ENCODE results near the gene UCN.
A peak's percentile ranks its signal among the peaks of the same experiment; 100 is the strongest.

The UCN gene

DNA sequence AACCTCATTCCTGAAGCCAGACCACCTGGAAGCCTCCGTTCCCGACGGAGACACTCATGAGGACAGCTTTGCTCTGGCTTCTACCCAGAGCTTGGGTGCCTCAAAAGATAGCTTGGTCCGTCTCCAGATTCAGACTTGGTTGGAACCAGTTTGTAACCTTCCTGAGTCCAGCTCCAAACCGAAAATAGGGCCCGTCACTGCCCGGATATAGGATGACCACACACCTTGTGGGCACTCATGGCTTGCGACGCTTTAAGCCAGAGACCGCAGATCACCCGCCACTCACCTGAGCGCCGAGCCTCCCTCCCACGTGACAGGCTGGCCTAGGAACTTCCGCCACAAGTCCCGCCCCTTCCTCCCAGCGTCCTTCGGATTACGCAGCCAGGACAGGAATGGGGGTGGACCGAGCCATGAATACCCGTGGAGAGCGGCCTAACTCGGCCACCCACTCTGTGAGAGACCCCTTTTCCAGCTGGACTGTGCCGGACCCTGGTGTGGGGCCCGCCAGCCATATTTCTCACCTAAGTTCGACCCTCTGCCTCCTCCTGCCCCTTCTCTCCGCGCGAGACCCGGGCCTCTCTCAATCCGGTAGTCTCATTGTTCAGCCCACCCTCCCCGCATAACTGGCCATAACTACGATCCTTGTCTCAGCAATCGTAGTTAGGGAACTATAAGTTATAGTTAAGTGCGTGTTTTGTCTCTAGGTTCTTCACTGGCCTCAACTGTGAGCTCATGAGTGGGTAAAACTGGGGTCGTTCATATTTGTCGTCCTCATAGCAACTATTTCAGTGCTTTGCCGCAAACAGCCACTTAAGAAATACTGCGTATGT lies 14.7 kb upstream of the UCN start, which contains the start of gene MPV17:
TSS of gene MPV17 (minus strand) at position 332 of the 830 bp plus-strand sequence. CDS start 580 bp downstream, outside the sequence.
- TF ChIP-seq, protein P1, sequence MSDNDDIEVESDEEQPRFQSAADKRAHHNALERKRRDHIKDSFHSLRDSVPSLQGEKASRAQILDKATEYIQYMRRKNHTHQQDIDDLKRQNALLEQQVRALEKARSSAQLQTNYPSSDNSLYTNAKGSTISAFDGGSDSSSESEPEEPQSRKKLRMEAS (IDR thresholded peaks at IDR 0.05) = peak; percentile 94
- TF ChIP-seq, protein P2, sequence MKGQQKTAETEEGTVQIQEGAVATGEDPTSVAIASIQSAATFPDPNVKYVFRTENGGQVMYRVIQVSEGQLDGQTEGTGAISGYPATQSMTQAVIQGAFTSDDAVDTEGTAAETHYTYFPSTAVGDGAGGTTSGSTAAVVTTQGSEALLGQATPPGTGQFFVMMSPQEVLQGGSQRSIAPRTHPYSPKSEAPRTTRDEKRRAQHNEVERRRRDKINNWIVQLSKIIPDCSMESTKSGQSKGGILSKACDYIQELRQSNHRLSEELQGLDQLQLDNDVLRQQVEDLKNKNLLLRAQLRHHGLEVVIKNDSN (IDR thresholded peaks at IDR 0.05) = peak; percentile 98
- TF ChIP-seq RAD21 (IDR thresholded peaks at IDR 0.05; ENCODE audit: low read depth) = no peak
- TF ChIP-seq CEBPB (IDR thresholded peaks at IDR 0.05) = no peak
- TF ChIP-seq ZBTB7A (IDR thresholded peaks at IDR 0.05; ENCODE audit: low read depth) = no peak
- TF ChIP-seq YY1 (IDR thresholded peaks at IDR 0.05; ENCODE audit: low read depth) = peak; percentile 79
- TF ChIP-seq EGR1 (IDR thresholded peaks at IDR 0.05) = peak; percentile 36; the same call in 1 of the 2 replicates
- 0 out of 2 replicates have a peak, but pooled peaks have one; percentile 14 for TF ChIP-seq FOXM1 (IDR thresholded peaks at IDR 0.05; ENCODE audit: borderline replicate concordance, low read depth)
- no peak for TF ChIP-seq NFIC (IDR thresholded peaks at IDR 0.05)
- TF ChIP-seq EP300 (IDR thresholded peaks at IDR 0.05; ENCODE audit: borderline replicate concordance) = no peak
- TF ChIP-seq, protein P3, sequence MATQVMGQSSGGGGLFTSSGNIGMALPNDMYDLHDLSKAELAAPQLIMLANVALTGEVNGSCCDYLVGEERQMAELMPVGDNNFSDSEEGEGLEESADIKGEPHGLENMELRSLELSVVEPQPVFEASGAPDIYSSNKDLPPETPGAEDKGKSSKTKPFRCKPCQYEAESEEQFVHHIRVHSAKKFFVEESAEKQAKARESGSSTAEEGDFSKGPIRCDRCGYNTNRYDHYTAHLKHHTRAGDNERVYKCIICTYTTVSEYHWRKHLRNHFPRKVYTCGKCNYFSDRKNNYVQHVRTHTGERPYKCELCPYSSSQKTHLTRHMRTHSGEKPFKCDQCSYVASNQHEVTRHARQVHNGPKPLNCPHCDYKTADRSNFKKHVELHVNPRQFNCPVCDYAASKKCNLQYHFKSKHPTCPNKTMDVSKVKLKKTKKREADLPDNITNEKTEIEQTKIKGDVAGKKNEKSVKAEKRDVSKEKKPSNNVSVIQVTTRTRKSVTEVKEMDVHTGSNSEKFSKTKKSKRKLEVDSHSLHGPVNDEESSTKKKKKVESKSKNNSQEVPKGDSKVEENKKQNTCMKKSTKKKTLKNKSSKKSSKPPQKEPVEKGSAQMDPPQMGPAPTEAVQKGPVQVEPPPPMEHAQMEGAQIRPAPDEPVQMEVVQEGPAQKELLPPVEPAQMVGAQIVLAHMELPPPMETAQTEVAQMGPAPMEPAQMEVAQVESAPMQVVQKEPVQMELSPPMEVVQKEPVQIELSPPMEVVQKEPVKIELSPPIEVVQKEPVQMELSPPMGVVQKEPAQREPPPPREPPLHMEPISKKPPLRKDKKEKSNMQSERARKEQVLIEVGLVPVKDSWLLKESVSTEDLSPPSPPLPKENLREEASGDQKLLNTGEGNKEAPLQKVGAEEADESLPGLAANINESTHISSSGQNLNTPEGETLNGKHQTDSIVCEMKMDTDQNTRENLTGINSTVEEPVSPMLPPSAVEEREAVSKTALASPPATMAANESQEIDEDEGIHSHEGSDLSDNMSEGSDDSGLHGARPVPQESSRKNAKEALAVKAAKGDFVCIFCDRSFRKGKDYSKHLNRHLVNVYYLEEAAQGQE (IDR thresholded peaks at IDR 0.05; ENCODE audit: low read depth) = no peak
- TF ChIP-seq CREB1 (IDR thresholded peaks at IDR 0.05; ENCODE audit: low read depth) = peak; percentile 58
- TF ChIP-seq TAF1 (IDR thresholded peaks at IDR 0.05; ENCODE audit: low read depth) = peak; percentile 91
- TF ChIP-seq TCF12 (IDR thresholded peaks at IDR 0.05; ENCODE audit: low read depth) = peak; percentile 51
- peak; percentile 13; the same call in 1 of the 2 replicates for TF ChIP-seq TEAD4 (IDR thresholded peaks at IDR 0.05)

DNA sequence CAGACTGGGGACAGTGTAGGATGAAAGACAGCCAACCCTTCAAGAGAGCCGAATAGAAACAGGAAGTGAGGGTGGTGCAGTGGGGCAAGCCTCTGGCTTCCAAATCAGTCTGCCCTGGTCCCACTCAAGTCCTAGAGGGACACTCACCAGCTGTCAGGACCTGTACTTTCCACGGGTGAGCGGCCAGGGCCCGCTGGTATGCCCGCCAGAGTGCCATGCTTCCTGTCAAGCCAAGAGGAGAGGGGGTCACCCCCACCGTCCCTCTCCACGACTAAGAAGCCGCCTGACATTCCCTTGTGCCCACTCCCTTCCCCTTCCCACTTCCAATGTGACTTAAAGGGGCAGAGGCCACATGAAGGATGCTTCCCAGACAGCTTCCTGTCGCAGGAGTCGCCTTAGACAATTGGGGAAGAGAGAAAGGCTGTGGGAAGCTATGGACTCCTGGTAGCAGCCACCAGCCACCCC lies 14.1 kb upstream of the UCN start:
- TF ChIP-seq EP300 (IDR thresholded peaks at IDR 0.05; ENCODE audit: borderline replicate concordance) (no peak), FOXM1 (IDR thresholded peaks at IDR 0.05; ENCODE audit: borderline replicate concordance, low read depth) (no peak), TEAD4 (IDR thresholded peaks at IDR 0.05) (no peak), EGR1 (IDR thresholded peaks at IDR 0.05) (no peak), TCF12 (IDR thresholded peaks at IDR 0.05; ENCODE audit: low read depth) (no peak), YY1 (IDR thresholded peaks at IDR 0.05; ENCODE audit: low read depth) (no peak), TAF1 (IDR thresholded peaks at IDR 0.05; ENCODE audit: low read depth) (no peak), RAD21 (IDR thresholded peaks at IDR 0.05; ENCODE audit: low read depth) (no peak), CEBPB (IDR thresholded peaks at IDR 0.05) (no peak), ZBTB7A (IDR thresholded peaks at IDR 0.05; ENCODE audit: low read depth) (no peak), NFIC (IDR thresholded peaks at IDR 0.05) (no peak), CREB1 (IDR thresholded peaks at IDR 0.05; ENCODE audit: low read depth) (no peak)
- TF ChIP-seq, protein P1 (IDR thresholded peaks at IDR 0.05) = no peak
- TF ChIP-seq, protein P3 (IDR thresholded peaks at IDR 0.05; ENCODE audit: low read depth) = no peak
- TF ChIP-seq, protein P2 (IDR thresholded peaks at IDR 0.05) = no peak

DNA sequence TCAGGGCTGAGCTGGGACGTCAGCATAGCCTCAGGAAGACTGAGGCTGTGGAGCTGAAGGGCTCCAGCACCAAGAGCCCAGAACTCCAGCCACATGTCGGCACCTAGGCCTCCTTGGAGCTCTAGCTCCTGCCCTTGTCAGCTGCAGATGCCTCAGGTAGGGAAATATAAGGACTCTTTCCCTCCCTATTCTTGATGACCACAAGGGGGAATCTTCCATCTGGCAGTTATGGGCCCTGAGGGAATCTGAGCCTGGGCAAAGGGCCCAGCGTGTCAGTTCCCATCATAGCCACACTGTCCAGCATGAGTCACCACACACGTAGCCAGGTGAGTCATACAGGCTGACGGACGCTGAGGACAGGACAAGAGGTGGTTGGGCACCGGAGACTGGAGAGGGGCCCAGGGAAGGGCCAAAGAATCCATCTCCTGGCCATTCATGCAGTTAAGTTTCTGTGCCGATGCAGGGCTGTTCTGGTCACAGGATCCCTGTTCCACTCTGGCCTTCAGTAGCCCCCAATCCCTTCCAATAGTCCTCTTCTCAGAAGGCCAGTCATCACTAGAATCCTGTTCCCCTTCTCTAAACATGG lies 12.8 kb upstream of the UCN start:
- TF ChIP-seq YY1 (IDR thresholded peaks at IDR 0.05; ENCODE audit: low read depth) (0 out of 2 replicates have a peak, but pooled peaks have one; percentile 37), CEBPB (IDR thresholded peaks at IDR 0.05) (no peak), EGR1 (IDR thresholded peaks at IDR 0.05) (no peak), RAD21 (IDR thresholded peaks at IDR 0.05; ENCODE audit: low read depth) (peak; percentile 51), NFIC (IDR thresholded peaks at IDR 0.05) (peak; percentile 70), ZBTB7A (IDR thresholded peaks at IDR 0.05; ENCODE audit: low read depth) (no peak), CREB1 (IDR thresholded peaks at IDR 0.05; ENCODE audit: low read depth) (peak; percentile 44; the same call in 1 of the 2 replicates), TCF12 (IDR thresholded peaks at IDR 0.05; ENCODE audit: low read depth) (peak; percentile 72; the same call in 1 of the 2 replicates)
- TF ChIP-seq, protein P2 (IDR thresholded peaks at IDR 0.05) = no peak
- TF ChIP-seq, protein P1 (IDR thresholded peaks at IDR 0.05) = 0 out of 2 replicates have a peak, but pooled peaks have one; percentile 20

All from Ishikawa (cell line).